SU-DHL-6 (cell line): ENCODE results near the gene WWOX.

ENCODE experiments used
- H2AFZ ChIP-seq: fragments of 200-600 bp; sonication (generic); 2 replicates; pipeline ENCODE4 v1.6.1; 2014; ENCODE audit warnings: low read depth, mild to moderate bottlenecking, moderate library complexity, mixed read lengths, antibody characterized with exemption, low read length; ENCODE audit not compliant: severe bottlenecking
- H3F3A ChIP-seq: fragments of 200-600 bp; shearing (Covaris generic); 2 replicates; pipeline ENCODE4 v1.6.0; 2016; ENCODE audit warnings: antibody characterized with exemption, mild to moderate bottlenecking; ENCODE audit not compliant: insufficient read depth
- H3K27ac ChIP-seq: fragments of 200-600 bp; sonication (generic); 2 replicates; pipeline ENCODE4 v1.5.1; 2016; ENCODE audit warnings: low read depth, mild to moderate bottlenecking, low read length, moderate library complexity, mixed read lengths
- H3K27me3 ChIP-seq: fragments of 200-600 bp; sonication (generic), shearing (Covaris generic); 2 replicates; pipeline ENCODE4 v1.6.0; 2014; ENCODE audit warnings: mild to moderate bottlenecking, low read length
- H3K36me3 ChIP-seq: fragments of 200-600 bp; sonication (generic); 2 replicates; pipeline ENCODE4 v1.6.1; 2014; ENCODE audit warnings: mild to moderate bottlenecking, low read length, mixed read lengths
- H3K4me2 ChIP-seq: fragments of 300-600, 200-600 bp; shearing (Covaris generic), sonication (generic); 2 replicates; pipeline ENCODE4 v1.6.0; 2014; ENCODE audit warnings: low read length, low read depth, mild to moderate bottlenecking; ENCODE audit not compliant: poor library complexity, severe bottlenecking
- H3K4me3 ChIP-seq: fragments of 200-600 bp; sonication (generic); 2 replicates; pipeline ENCODE4 v1.5.1; 2014; ENCODE audit warnings: antibody characterized with exemption, low read length, mild to moderate bottlenecking, mixed read lengths; ENCODE audit not compliant: insufficient read depth, poor library complexity, severe bottlenecking
- H3K79me2 ChIP-seq: fragments of 200-600 bp; sonication (generic); 2 replicates; pipeline ENCODE4 v1.6.1; 2014; ENCODE audit warnings: mild to moderate bottlenecking, low read length, moderate library complexity; ENCODE audit not compliant: insufficient read depth
- H3K9ac ChIP-seq: fragments of 200-600 bp; sonication (generic); 2 replicates; pipeline ENCODE4 v1.7.0; 2014; ENCODE audit warnings: mild to moderate bottlenecking, low read length
- H3K9me2 ChIP-seq: fragments of 200-600 bp; sonication (generic); replicated peaks from 2 replicates; pipeline ENCODE4 v1.6.1; 2014; ENCODE audit warnings: low read length; ENCODE audit not compliant: insufficient read depth
- H3K9me3 ChIP-seq: fragments of 200-600 bp; sonication (generic); 2 replicates; pipeline ENCODE4 v1.6.1; 2014; ENCODE audit warnings: low read length, mixed read lengths; ENCODE audit not compliant: insufficient read depth
- H4K20me1 ChIP-seq: fragments of 200-600 bp; sonication (generic); 2 replicates; pipeline ENCODE4 v1.6.1; 2014; ENCODE audit warnings: low read depth, mild to moderate bottlenecking, antibody characterized with exemption, low read length, moderate library complexity, mixed read lengths
- EZH2phosphoT487 ChIP-seq: fragments of 200-600 bp; sonication (generic), shearing (Covaris generic); conservative IDR thresholded peaks from 2 replicates; pipeline ENCODE4 v1.6.1; 2018; ENCODE audit warnings: mild to moderate bottlenecking, antibody characterized with exemption, low read length, moderate library complexity, mixed read lengths
- TF ChIP-seq, protein P1 (sequence below): fragments of 200-600 bp; sonication (generic); IDR thresholded peaks from one replicate; pipeline ENCODE4 v1.5.1; 2017; ENCODE audit warnings: antibody characterized with exemption, mild to moderate bottlenecking, low read length, moderate library complexity; ENCODE audit not compliant: insufficient read depth, poor library complexity, severe bottlenecking

The WWOX gene

DNA sequence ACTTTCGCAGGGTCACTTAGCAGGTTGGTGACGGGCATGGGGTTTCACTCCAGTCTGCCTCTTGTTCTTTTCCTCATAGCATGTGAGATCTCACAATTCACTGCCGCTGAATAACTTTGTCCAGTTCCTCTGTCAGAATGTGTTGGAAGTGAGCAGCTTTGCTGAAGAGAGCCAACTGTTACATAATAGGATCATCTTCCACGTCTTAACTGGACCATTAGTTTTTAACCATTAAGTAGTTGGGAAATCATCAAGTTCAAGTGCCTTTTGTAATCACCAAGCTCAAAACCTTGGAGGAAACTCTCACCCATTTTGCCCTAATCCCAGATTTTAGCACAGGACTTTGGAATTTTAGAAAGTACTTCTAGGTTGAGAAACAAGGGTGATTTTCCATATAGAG, 290.6 kb downstream of the WWOX start:
- no peak for TF ChIP-seq EZH2phosphoT487
- TF ChIP-seq, protein P1, sequence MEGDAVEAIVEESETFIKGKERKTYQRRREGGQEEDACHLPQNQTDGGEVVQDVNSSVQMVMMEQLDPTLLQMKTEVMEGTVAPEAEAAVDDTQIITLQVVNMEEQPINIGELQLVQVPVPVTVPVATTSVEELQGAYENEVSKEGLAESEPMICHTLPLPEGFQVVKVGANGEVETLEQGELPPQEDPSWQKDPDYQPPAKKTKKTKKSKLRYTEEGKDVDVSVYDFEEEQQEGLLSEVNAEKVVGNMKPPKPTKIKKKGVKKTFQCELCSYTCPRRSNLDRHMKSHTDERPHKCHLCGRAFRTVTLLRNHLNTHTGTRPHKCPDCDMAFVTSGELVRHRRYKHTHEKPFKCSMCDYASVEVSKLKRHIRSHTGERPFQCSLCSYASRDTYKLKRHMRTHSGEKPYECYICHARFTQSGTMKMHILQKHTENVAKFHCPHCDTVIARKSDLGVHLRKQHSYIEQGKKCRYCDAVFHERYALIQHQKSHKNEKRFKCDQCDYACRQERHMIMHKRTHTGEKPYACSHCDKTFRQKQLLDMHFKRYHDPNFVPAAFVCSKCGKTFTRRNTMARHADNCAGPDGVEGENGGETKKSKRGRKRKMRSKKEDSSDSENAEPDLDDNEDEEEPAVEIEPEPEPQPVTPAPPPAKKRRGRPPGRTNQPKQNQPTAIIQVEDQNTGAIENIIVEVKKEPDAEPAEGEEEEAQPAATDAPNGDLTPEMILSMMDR, result no peak

DNA sequence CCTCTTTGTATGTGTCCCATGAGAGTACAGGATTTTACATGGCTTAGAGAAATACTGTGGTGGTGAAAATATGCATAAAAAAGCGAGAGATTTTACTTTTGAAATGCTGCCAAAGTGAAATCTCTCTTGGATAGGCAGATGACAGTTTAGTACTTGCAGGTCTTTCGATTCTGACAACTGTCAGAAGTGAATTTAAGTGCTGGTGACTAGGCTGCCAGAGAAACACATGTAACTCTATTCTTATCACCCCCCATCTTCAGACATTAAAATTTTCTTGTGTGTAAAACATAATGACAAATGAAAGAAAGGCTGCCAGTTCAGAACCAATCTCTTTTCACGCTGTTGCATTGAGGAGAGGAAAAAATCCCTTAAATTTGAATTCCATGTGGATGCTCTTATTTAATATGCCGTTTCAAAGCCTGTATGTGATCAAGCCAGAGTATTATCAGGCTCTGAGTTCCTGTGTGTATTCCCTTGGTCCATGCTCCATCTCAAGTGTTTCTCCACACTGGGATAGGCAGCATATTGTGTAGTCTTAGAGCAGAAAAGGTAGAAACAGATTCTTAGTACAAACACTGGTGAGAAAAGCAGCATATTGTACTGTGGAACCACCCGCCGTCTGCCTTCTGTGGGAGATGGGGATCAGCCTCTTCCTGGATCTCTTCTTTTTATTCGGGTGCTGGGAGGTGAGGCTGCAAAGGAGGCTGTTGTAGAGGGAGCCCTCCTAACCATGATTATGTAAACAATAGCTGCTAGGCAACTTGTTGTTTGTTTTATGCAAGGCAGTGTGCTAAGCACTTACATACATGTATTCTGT, 291.3 kb downstream of the WWOX start:
- Histone ChIP-seq H3K79me2 (no peaks in the 10 kb centered on the region), H3K4me3 (no peak overlapping the region), H3K36me3 (no peaks in the 10 kb centered on the region; the same call in 1 of the 2 replicates), H3K9me2 (no peaks in the 10 kb centered on the region), H3K4me2 (no peak overlapping the region), H3F3A (no peaks in the 10 kb centered on the region), H2AFZ (no peak overlapping the region), H3K9ac (no peak overlapping the region), H3K9me3 (peaks cover 5% of the 10 kb centered on the region; the same call in 1 of the 2 replicates), H3K27me3 (no peaks in the 10 kb centered on the region), H3K27ac (no peak overlapping the region), H4K20me1 (no peaks in the 10 kb centered on the region)
- TF ChIP-seq, protein P1, result no peak
- TF ChIP-seq EZH2phosphoT487, result no peak

More for the DNA sequence above, 290.6 kb downstream of the WWOX start:
- Histone ChIP-seq H3K9me3 (peaks cover 5% of the 10 kb centered on the region; the same call in 1 of the 2 replicates), H3K27ac (no peak overlapping the region), H3K9ac (no peak overlapping the region), H3K79me2 (no peaks in the 10 kb centered on the region), H3K27me3 (no peaks in the 10 kb centered on the region), H3K9me2 (no peaks in the 10 kb centered on the region), H4K20me1 (no peaks in the 10 kb centered on the region), H3K36me3 (no peaks in the 10 kb centered on the region; the same call in 1 of the 2 replicates), H3K4me2 (no peak overlapping the region), H2AFZ (no peak overlapping the region), H3F3A (no peaks in the 10 kb centered on the region), H3K4me3 (no peak overlapping the region)

DNA sequence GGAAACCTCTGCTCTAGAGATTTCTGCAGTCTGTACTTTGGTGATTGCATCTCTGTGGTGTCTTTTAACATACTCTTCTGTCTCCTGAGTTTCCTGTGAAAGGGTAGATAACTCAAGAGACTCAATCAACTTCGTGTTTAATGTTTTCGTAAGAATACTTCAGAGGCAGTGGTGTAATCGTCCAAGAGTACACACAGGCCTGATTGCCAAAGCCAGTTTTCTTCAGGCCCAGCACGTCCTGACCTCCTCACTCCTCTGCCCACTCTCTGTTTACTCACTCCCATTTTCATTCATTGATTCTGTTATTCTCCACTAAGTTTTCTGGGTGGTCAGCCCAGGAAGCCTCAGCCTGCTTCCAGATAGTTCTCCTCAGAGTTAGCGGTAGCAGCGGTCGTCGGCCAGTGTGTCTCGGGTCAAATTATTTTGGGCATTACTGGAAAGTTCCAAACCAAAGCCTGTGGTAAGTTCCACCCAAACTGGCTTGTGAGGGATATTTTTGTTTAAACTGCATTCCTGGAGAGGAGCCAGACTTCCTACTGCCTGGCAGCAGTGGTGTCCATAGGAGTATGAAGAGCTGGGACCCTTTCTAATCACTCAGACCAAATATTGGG, 293.2 kb downstream of the WWOX start:
- Histone ChIP-seq H3K79me2 (no peaks in the 10 kb centered on the region), H2AFZ (no peak overlapping the region), H3K4me2 (no peak overlapping the region), H3K27ac (no peak overlapping the region), H3K27me3 (no peaks in the 10 kb centered on the region), H3K4me3 (no peak overlapping the region), H3F3A (no peaks in the 10 kb centered on the region), H3K9ac (no peak overlapping the region), H3K36me3 (no peaks in the 10 kb centered on the region; the same call in 1 of the 2 replicates), H3K9me2 (no peaks in the 10 kb centered on the region), H3K9me3 (peaks cover 5% of the 10 kb centered on the region; the same call in 1 of the 2 replicates), H4K20me1 (no peaks in the 10 kb centered on the region)
- TF ChIP-seq EZH2phosphoT487, result no peak
- TF ChIP-seq, protein P1, result no peak
